Mucosa of stomach (tissue), 1 donor: ENCODE measurements around the gene FBXO48.
A peak's percentile ranks its signal among the peaks of the same experiment; 100 is the strongest.

Experiments
- H3K27me3 ChIP-seq: one replicate; pipeline ENCODE4 v1.7.0; 2013; ENCODE audit warnings: mild to moderate bottlenecking, low read length; ENCODE audit not compliant: control insufficient read depth, insufficient read depth
- H3K36me3 ChIP-seq: one replicate; pipeline ENCODE4 v1.7.0; 2013; ENCODE audit warnings: low read length; ENCODE audit not compliant: control insufficient read depth, insufficient read depth
- H3K4me1 ChIP-seq: one replicate; pipeline ENCODE4 v1.7.0; 2013; ENCODE audit warnings: mild to moderate bottlenecking, low read length; ENCODE audit not compliant: control insufficient read depth, insufficient read depth
- H3K4me3 ChIP-seq: one replicate; pipeline ENCODE4 v1.7.0; 2013; ENCODE audit warnings: low read length
- H3K9ac ChIP-seq: one replicate; pipeline ENCODE4 v1.7.0; 2013; ENCODE audit warnings: mild to moderate bottlenecking, low read length, moderate library complexity
- H3K9me3 ChIP-seq: one replicate; pipeline ENCODE4 v1.7.0; 2013; ENCODE audit warnings: mild to moderate bottlenecking, low read length, moderate library complexity; ENCODE audit not compliant: control insufficient read depth
- donor health status: Pancreatic carcinoma.

FBXO48 gene, protein sequence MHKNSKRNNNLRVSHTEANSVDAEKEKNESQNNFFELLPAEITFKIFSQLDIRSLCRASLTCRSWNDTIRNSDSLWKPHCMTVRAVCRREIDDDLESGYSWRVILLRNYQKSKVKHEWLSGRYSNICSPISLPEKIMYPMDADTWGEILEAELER

DNA sequence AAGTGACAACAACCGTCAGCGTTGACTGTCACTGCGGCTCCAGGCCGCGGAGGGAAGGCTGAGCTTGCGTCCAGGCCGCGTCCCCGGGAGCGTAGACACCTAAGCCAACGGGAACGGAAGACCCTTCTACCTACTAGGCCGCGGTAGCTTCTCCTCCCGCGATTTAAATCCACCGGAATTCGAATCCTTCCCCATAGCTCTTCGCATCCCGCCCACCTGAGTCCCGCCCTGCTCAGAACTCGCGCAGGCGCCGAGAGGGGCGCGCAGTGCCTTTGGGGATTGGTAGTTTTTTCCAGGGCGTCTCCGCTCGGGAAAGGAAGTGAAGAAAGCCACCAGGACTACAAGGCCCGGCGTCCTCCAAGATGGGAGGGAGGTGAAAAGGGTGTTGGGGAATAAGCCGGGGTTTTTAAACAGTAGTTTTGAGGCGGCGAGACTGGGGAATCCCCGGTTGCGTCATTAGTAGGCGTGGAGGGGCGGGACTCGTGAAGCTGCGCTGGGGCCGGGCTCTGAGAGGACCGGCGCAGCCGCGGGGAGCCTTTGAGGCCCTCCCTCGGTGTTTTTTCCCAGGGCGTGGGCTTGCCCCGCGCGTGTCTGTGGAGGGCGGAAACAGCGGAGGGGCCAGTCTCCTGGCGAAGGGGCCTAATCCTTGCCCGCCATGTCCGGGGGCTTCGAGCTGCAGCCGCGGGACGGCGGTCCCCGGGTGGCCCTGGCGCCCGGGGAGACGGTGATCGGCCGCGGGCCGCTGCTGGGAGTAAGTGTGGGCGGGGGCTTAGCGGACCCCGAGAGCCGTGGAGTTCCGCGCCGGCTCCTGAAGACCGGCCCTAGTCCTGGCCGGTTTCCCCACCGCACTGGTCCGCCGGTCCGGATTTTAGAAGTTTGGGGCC, at the start of gene FBXO48, which contains the start of gene APLF:
Gene FBXO48 (minus strand): TSS at position 218 of the 884 bp plus-strand sequence. CDS start 2,149 bp downstream, outside the sequence.
Gene APLF (plus strand): TSS at position 509 of the 884 bp plus-strand sequence. CDS start 147 bp downstream, at position 656.
- Histone ChIP-seq H3K27me3 (no peaks in the 10 kb centered on the region), H3K4me1 (peaks cover 7% of the 10 kb centered on the region), H3K36me3 (no peaks in the 10 kb centered on the region), H3K9me3 (no peaks in the 10 kb centered on the region), H3K9ac (peak within 1 kb of the TSS; percentile 85), H3K4me3 (peak within 1 kb of the TSS; percentile 58)

DNA sequence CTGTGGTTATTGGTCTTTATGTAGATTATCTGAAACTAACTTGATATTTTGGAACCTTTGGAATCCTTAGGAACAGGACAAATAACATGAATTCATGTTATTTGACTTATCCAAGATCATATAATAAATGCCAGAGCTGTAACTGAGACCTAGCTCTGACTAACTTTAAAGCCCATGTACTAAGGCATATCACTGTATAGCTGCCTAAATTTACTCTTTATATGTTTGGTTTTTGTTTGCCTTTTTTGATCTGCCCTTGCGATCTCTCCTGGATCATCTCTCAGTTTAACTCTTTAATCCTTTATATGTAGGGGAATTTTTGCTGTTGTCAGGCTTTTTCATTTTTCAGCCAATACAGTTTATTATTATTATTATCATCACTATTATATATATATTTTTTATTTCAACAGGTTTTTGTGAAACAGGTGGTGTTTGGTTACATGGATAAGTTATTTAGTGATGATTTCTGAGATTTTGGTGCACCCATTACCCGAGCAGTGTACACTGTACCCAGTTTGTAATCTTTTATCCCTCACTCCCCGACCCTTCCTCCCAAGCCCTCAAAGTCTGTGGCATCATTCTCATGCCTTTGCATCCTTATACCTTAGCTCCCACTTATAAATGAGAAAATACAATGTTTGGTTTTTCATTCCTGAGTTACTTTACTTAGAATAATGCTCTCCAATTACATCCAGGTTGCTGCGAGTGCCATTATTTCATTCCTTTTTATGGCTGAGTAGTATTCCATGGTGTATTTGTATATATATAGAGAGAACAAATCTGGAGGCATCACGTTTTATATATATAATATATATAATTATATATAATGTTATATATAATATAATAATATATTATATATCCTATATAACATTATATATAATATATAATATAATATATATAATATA, 49.2 kb upstream of the FBXO48 start:
- Histone ChIP-seq H3K4me3 (no peak overlapping the region), H3K9ac (no peak overlapping the region), H3K4me1 (no peaks in the 10 kb centered on the region), H3K36me3 (no peaks in the 10 kb centered on the region), H3K9me3 (no peaks in the 10 kb centered on the region), H3K27me3 (no peaks in the 10 kb centered on the region)

DNA sequence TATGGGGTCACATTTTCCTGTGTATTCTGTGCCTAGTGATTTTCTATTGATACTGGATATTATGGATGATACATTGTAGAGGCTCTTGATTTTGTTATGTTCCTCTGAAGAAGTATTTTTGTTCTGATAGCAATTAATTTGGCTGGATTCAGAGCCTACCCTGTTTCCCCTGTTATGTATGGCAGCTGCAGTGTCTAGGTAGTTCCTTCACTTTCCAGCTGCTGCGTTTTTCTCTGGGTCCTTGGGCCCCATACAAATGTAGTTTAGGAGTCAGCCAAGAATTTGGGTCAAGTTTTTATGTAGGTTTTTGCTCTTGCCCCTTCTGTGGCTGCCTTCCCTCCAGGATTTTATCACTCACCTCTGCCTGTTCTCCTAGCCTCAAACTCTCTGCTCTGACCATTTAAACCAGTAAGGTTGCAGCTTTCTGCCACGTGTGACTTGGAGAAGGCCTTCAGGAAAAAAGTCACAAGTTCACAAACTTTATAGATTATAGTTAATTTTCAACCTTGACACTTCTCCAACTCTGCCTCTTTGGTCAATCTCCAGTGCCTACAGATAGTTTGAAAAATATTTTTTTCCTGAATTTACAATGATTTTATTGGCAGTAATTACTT, 47.3 kb upstream of the FBXO48 start:
- H3K4me1 ChIP-seq: no peaks in the 10 kb centered on the region
- no peaks in the 10 kb centered on the region for H3K9me3 ChIP-seq
- no peaks in the 10 kb centered on the region for H3K36me3 ChIP-seq
- H3K9ac ChIP-seq: no peak overlapping the region
- no peak overlapping the region for H3K4me3 ChIP-seq
- no peaks in the 10 kb centered on the region for H3K27me3 ChIP-seq

DNA sequence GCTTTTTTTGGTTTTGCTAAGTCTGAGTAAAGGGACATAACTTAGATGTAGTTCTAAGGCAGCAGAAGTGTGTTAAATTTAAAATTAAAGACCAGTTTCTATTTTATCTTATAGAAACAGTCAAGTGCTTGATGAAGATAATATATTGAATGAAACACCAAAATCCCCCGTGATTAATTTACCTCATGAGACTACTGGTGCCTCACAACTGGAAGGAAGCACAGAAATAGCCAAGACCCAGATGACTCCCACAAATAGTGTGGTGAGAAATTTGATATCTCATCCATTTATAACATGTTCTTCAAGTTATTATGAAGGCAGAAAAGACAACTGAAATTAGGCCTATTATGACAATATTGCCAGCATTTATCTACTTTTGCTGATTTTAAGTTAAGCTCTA, 45.9 kb upstream of the FBXO48 start:
- Histone ChIP-seq H3K27me3 (no peaks in the 10 kb centered on the region), H3K4me1 (no peaks in the 10 kb centered on the region), H3K4me3 (no peak overlapping the region), H3K9ac (no peak overlapping the region), H3K9me3 (no peaks in the 10 kb centered on the region), H3K36me3 (no peaks in the 10 kb centered on the region)

DNA sequence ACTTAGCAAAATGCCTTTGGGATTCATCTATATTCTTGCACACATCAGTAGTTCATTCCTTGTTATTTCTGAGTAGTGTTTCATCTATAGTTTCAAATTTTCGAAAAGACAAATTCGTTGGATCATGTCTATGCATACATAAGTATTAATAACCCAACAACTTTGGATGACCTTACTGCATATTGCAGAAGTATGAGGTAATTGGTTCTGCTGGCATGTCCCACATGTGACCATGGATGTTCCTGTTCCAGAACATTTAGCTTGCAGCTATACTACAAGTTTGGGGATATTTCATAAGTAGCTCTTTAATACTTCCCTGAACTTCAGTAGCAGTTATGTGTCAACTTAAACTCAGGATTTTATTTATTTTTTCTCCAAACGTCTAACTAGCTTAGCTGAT, 45.2 kb upstream of the FBXO48 start:
- H3K36me3 ChIP-seq: no peaks in the 10 kb centered on the region
- no peaks in the 10 kb centered on the region for H3K27me3 ChIP-seq
- H3K9me3 ChIP-seq: no peaks in the 10 kb centered on the region

DNA sequence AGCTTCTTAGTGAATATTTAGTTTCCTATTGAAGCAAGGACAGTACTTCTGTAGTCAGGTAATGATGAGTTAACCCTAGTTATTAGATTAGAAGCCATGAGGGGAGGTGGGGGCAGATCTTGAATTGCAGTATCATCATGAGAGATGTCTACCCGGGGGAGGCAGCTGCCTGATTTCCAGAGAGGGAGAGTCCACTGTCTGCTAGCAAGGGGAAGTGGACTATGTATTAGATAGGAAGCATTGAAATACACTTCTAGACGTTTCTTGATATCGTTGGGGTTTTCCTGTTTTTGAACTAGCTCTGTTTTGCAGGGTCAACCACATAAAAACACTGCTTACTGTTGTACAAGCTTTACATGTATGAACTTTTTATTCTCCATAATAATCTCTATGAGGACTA, 39.1 kb upstream of the FBXO48 start:
- Histone ChIP-seq H3K9me3 (no peaks in the 10 kb centered on the region), H3K4me3 (no peak overlapping the region), H3K36me3 (no peaks in the 10 kb centered on the region), H3K4me1 (no peaks in the 10 kb centered on the region), H3K27me3 (no peaks in the 10 kb centered on the region), H3K9ac (no peak overlapping the region)

More for the DNA sequence above, 45.2 kb upstream of the FBXO48 start:
- Histone ChIP-seq H3K9ac (no peak overlapping the region), H3K4me3 (no peak overlapping the region), H3K4me1 (no peaks in the 10 kb centered on the region)

DNA sequence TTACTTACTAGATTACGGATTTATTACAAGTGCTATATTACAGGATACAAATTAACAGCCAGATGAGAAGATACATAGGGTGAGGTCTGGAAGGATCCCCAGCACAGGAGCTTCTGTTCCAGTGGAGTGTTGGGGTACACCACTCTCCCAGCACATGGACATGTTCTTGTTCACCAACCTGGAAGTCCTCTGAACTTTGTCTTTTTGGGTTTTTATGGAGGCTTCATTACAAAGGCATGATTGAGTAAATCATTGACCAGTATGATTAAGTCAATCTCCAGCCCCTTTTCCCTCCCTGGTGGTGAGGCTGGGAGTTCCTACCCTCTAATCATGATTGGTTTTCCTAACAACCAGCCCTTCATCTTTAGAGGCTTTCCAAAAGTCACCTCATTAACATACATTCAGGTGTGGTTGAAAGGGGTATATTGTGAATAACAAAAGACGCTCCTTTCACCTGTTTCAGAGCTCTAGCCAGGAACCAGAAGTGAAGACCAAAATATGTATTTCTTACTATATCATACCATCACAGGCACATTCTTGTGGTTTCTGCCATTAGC, 38.6 kb upstream of the FBXO48 start:
- Histone ChIP-seq H3K27me3 (no peaks in the 10 kb centered on the region), H3K9ac (no peak overlapping the region), H3K9me3 (no peaks in the 10 kb centered on the region), H3K4me1 (no peaks in the 10 kb centered on the region), H3K36me3 (no peaks in the 10 kb centered on the region), H3K4me3 (no peak overlapping the region)

DNA sequence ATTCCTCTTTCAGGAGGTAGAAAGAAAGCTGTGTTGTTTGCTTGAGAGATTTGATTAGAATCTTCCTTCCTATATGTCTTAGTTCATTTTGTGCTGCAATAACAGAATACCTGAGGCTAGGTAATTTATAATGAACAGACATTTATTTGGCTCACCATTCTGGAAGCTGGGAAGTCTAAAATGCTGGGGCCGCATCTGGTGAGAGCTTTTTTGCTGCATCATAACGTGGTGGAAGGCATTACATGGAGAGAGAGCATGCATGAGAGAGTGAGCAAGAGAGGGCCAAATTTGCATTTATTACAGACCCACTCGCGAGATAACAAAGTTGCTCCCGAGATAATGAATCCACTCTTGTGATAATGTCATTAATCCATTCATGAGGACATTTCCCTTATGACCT, 34.7 kb upstream of the FBXO48 start:
- no peaks in the 10 kb centered on the region for H3K9me3 ChIP-seq
- H3K27me3 ChIP-seq: no peaks in the 10 kb centered on the region
- H3K36me3 ChIP-seq: no peaks in the 10 kb centered on the region
- H3K4me1 ChIP-seq: no peaks in the 10 kb centered on the region
- no peak overlapping the region for H3K9ac ChIP-seq
- no peak overlapping the region for H3K4me3 ChIP-seq

DNA sequence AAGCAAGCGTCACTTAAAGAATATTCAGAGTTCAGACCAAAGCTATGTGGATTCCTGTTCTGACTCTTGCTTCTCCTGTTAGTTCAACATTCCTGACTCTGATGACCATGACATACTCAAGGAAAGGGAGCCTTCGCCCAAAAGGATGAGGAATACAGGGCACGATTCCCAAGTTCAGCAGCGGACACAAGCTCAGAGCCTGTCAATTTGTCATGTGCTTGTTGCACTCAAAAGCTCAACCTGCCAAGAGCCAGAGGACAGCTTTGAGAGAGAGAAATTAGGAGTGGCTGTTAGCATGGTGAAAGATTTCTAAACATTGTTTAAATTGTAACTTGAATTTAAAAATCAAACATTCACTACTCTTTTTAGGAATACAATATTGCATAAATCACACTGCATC, 33.6 kb upstream of the FBXO48 start:
- Histone ChIP-seq H3K9ac (no peak overlapping the region), H3K9me3 (no peaks in the 10 kb centered on the region), H3K4me1 (no peaks in the 10 kb centered on the region), H3K27me3 (no peaks in the 10 kb centered on the region), H3K36me3 (no peaks in the 10 kb centered on the region), H3K4me3 (no peak overlapping the region)

DNA sequence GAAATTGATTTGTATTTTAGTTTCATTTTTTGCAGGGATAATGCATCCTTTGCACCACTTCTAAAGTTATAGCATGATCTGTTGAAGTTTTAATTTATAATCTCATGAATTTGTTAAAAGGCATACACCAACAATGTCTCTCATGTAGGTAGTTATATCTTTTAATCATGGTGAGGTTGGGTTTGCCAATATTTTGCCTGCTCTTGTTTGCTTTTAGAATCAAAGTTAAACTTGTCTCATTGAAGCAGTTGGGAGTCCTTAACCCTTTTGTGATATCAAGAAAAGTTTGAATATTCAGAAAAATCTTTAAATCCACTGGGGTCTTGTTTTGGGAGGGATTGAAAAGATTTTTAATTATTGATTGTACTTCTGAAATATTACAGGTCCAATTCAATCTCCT, 32.0 kb upstream of the FBXO48 start:
- H3K9me3 ChIP-seq: no peaks in the 10 kb centered on the region
- H3K4me3 ChIP-seq: no peak overlapping the region
- no peak overlapping the region for H3K9ac ChIP-seq
- H3K36me3 ChIP-seq: no peaks in the 10 kb centered on the region
- H3K27me3 ChIP-seq: no peaks in the 10 kb centered on the region
- no peaks in the 10 kb centered on the region for H3K4me1 ChIP-seq

DNA sequence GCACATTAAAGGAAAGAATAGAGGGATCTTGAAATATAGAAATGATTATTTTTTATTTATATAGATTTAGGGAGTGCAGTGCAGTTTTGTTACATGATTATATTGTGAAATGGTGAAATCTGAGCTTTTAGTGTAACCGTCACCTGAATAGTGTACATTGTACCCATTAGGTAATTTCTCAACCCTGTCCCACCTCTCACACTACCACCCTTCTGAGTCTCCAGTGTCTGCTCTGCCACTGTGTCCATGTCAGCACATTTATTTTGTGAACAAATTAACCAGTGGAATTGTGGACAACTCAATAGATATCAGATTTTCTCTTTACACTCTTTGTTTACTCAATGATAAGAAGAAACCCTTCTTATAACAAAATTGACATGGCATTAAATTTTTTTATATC, 24.5 kb upstream of the FBXO48 start:
- H3K9me3 ChIP-seq: no peaks in the 10 kb centered on the region
- H3K9ac ChIP-seq: no peak overlapping the region
- H3K27me3 ChIP-seq: no peaks in the 10 kb centered on the region
- H3K4me1 ChIP-seq: peaks cover 4% of the 10 kb centered on the region
- H3K4me3 ChIP-seq: no peak overlapping the region
- no peaks in the 10 kb centered on the region for H3K36me3 ChIP-seq
